NCI-H524 (cell line): ENCODE data around the gene NIT1.

Experiments
- DNase-seq, 2 experiments: peaks; one replicate each; lab custom pipeline; 2025; lab: John Stamatoyannopoulos, UW

NIT1 gene

GRCh38 chr1:161084597-161084988 is 33.3 kb upstream of the NIT1 start:
- DNase-seq, result no peak

GRCh38 chr1:161085165-161085564 is 32.7 kb upstream of the NIT1 start:
- DNase-seq, result no peak

GRCh38 chr1:161086457-161086856 is 31.4 kb upstream of the NIT1 start:
- no peak for DNase-seq

- DNase-seq, result no peak
Observed at GRCh38 chr1:161088587-161089110, 29.3 kb upstream of the NIT1 start.

GRCh38 chr1:161089251-161089924 is 28.5 kb upstream of the NIT1 start, which contains the start of gene NECTIN4:
TSS of gene NECTIN4 (minus strand) at chr1:161089558. CDS start at chr1:161089296, 262 bp downstream.
- DNase-seq, result no peak

GRCh38 chr1:161089938-161090337 is 28.0 kb upstream of the NIT1 start:
- DNase-seq, result no peak

GRCh38 chr1:161090617-161091016 is 27.3 kb upstream of the NIT1 start:
- no peak for DNase-seq

GRCh38 chr1:161091093-161091492 is 26.8 kb upstream of the NIT1 start:
- DNase-seq, result no peak

GRCh38 chr1:161091796-161092507 is 26.0 kb upstream of the NIT1 start:
- no peak for DNase-seq

GRCh38 chr1:161092621-161093028 is 25.3 kb upstream of the NIT1 start:
- DNase-seq, result no peak

GRCh38 chr1:161094481-161094880 is 23.4 kb upstream of the NIT1 start:
- DNase-seq, result no peak

- DNase-seq, result no peak
Observed at GRCh38 chr1:161095230-161095629, 22.7 kb upstream of the NIT1 start.

- no peak for DNase-seq
Observed at GRCh38 chr1:161096015-161096414, 21.9 kb upstream of the NIT1 start.

- DNase-seq, result no peak
Observed at GRCh38 chr1:161096530-161096929, 21.4 kb upstream of the NIT1 start.

- DNase-seq, result peak; percentile 81 to 92
Observed at GRCh38 chr1:161098210-161099068, 19.5 kb upstream of the NIT1 start, which contains the start of gene KLHDC9. TSS of gene KLHDC9 (plus strand) at chr1:161098361. CDS start at chr1:161098536, 175 bp downstream.

- DNase-seq, result no peak
Observed at GRCh38 chr1:161099090-161099802, 18.7 kb upstream of the NIT1 start.

GRCh38 chr1:161100556-161100955 is 17.3 kb upstream of the NIT1 start:
- no peak for DNase-seq

GRCh38 chr1:161106431-161106830 is 11.5 kb upstream of the NIT1 start:
- no peak for DNase-seq

GRCh38 chr1:161111117-161111516 is 6.8 kb upstream of the NIT1 start:
- DNase-seq, result no peak

GRCh38 chr1:161111527-161111926 is 6.4 kb upstream of the NIT1 start:
- no peak for DNase-seq

GRCh38 chr1:161113915-161114314 is 4.0 kb upstream of the NIT1 start:
- DNase-seq, result no peak

GRCh38 chr1:161114556-161114955 is 3.3 kb upstream of the NIT1 start:
- DNase-seq, result no peak
